LNCaP clone FGC (cell line): ENCODE data around the gene EPB41L2.

Experiments
- DNase-seq: peaks from one replicate; pipeline ENCODE4 v3.0.0-alpha.2; 2011; ENCODE audit warnings: low read depth
- H3K4me3 ChIP-seq: 2 replicates; pipeline ENCODE4 v1.5.1; 2011; ENCODE audit warnings: mild to moderate bottlenecking, low read depth, low read length, control low read depth
- CTCF ChIP-seq: IDR thresholded peaks from 2 replicates; pipeline ENCODE4 v1.5.1; 2012; ENCODE audit warnings: mild to moderate bottlenecking; ENCODE audit not compliant: control insufficient read depth, insufficient read depth; ENCODE audit errors: extremely low read depth

Gene EPB41L2

GRCh38 chr6:131062241-131063027 is 611 bp downstream of the EPB41L2 start:
- no peak for TF ChIP-seq CTCF
- DNase-seq: no peak
- H3K4me3 ChIP-seq: peak overlapping the region; percentile 54

GRCh38 chr6:131061751-131062119 is 1.3 kb downstream of the EPB41L2 start:
- H3K4me3 ChIP-seq: no peak overlapping the region
- DNase-seq: no peak
- no peak for TF ChIP-seq CTCF

- TF ChIP-seq CTCF: no peak
- no peak for DNase-seq
- H3K4me3 ChIP-seq: no peak overlapping the region
Observed at GRCh38 chr6:131061041-131061750, 1.8 kb downstream of the EPB41L2 start.

DNA sequence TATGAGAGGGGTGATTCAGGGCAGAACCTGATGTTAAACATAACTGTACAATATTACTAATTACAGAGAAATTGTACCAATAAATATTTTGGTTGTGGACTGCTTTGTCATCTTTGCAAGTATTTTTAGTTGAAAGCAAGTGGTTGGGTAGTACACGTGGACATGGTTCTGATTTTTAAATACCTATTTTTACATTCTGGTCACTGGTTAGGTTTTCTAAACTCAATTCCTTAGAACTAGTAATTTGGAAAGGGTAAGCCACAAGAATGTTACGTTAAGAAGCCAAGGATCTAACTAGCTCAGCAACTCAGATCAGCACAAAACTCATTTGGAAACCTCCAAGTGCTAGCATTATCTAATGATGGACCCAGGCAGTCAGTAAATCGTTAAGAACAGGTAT is 2.7 kb downstream of the EPB41L2 start:
- TF ChIP-seq CTCF: no peak
- DNase-seq: no peak
- no peak overlapping the region for H3K4me3 ChIP-seq

DNA sequence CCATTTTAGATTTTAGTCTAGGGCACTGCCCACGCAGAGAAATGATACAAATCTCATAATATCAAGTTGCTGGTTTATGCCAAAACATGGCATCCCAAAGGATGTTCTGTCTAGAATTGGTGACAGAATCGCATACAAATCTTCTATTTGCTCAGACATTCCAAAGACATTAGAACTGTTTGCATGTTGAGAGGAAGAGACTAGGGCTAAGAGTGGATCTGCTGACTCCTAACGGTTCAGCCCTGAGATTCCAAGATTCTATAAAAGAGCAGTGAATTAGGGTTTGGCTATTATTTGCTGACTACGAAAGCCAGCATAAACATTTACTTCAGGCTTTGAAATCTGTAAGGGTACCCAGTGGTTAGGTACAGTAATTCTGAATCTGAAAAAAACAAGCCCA is 3.6 kb downstream of the EPB41L2 start:
- TF ChIP-seq CTCF: no peak
- DNase-seq: no peak
- no peak overlapping the region for H3K4me3 ChIP-seq

DNA sequence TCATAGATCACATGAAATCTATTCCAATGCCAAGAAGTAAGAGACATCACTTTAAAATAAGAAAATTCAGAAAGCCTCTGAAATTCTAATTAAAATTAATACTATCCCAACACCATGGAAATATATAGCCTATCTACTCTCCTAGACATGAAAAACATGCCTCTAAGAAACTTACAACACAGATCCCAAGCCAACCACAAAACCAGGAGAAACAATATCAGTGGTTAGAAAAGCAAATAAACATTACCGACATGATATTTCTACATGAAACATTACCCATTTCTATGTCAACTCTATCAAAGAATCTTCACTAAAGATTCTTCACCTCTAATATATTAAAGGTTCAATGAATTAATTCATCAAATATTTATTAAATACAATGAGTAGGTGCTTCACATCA is 4.8 kb downstream of the EPB41L2 start:
- no peak for TF ChIP-seq CTCF
- no peak for DNase-seq
- H3K4me3 ChIP-seq: no peak overlapping the region
